A673 (cell line): Measurements from ENCODE around the gene RBMX. TPM values are rescaled to one million over a fixed set of nuclear protein-coding genes. Genes with fewer than 3 reads are reported as not detected.

ENCODE experiments used
- BruUV-seq: library from RNA; stranded (reverse); fragments of 400-500 nt; replicated peaks from 2 replicates; lab custom pipeline; 2021; lab: Mats Ljungman, UMichigan
- CTCF ChIA-PET: fragments of 300-600 bp; sonication (Branson Sonifier 250); formaldehyde crosslinking; loops from one replicate; lab custom pipeline; 2022; ENCODE audit warnings: antibody characterized with exemption; lab: Charles Lee
- POLR2A ChIA-PET: fragments of 300-600 bp; sonication (Branson Sonifier 250); formaldehyde crosslinking; loops from one replicate; lab custom pipeline; 2022; ENCODE audit warnings: antibody characterized with exemption; ENCODE audit not compliant: low non-redundant PET; lab: Charles Lee
- DNase-seq: peaks from one replicate; pipeline ENCODE4 v3.0.0-alpha.2; 2015; ENCODE audit warnings: low spot score
- H3K27ac ChIP-seq: fragments of 200-600 bp; sonication (generic); 2 replicates; pipeline ENCODE4 v1.5.1; 2016; ENCODE audit warnings: mixed run types, low read depth, mild to moderate bottlenecking, mixed read lengths, antibody characterized with exemption, low read length; ENCODE audit not compliant: poor library complexity, severe bottlenecking
- H3K27me3 ChIP-seq: fragments of 200-600 bp; sonication (generic); replicated peaks from 2 replicates; pipeline ENCODE4 v1.6.1; 2017; ENCODE audit warnings: mixed run types, low read depth, mild to moderate bottlenecking, mixed read lengths, antibody characterized with exemption, low read length; ENCODE audit not compliant: insufficient read depth, poor library complexity
- H3K36me3 ChIP-seq: fragments of 200-600 bp; sonication (generic); 2 replicates; pipeline ENCODE4 v1.6.1; 2016; ENCODE audit warnings: mixed run types, mild to moderate bottlenecking, mixed read lengths, antibody characterized with exemption, low read length; ENCODE audit not compliant: insufficient read depth, poor library complexity, severe bottlenecking
- H3K4me1 ChIP-seq: fragments of 200-600 bp; sonication (generic); 2 replicates; pipeline ENCODE4 v1.6.1; 2017; ENCODE audit warnings: mixed run types, mild to moderate bottlenecking, mixed read lengths, antibody characterized with exemption, low read length; ENCODE audit not compliant: insufficient read depth, poor library complexity, severe bottlenecking
- H3K4me3 ChIP-seq: fragments of 200-600 bp; sonication (generic); 2 replicates; pipeline ENCODE4 v1.5.1; 2016; ENCODE audit warnings: low read depth, mixed run types, mild to moderate bottlenecking, mixed read lengths, low read length; ENCODE audit not compliant: poor library complexity, severe bottlenecking
- H3K9me3 ChIP-seq: fragments of 200-600 bp; sonication (generic); 2 replicates; pipeline ENCODE4 v1.6.1; 2016; ENCODE audit warnings: mixed run types, low read depth, mild to moderate bottlenecking, mixed read lengths, antibody characterized with exemption, low read length; ENCODE audit not compliant: poor library complexity, severe bottlenecking
- EZH2 ChIP-seq: fragments of 200-600 bp; sonication (generic); IDR thresholded peaks from 2 replicates; pipeline ENCODE4 v1.6.1; 2017; ENCODE audit warnings: borderline replicate concordance, low read depth, mild to moderate bottlenecking, mixed read lengths, antibody characterized with exemption, low read length; ENCODE audit not compliant: poor library complexity, severe bottlenecking
- intact Hi-C: fragments of 100-400 bp; cut with micrococcal nuclease; formaldehyde crosslinking; loops from one replicate; pipeline ENCODE4 v1.10.0; 2022; ENCODE audit not compliant: unreplicated experiment
- total RNA-seq: library from RNA; stranded (reverse); gene quantifications from 2 replicates; pipeline ENCODE4 v1.2.3, GENCODE V29; 2021
- TF ChIP-seq, protein P1 (sequence below): fragments of 300-800, 200-600 bp; sonication (generic); conservative IDR thresholded peaks from 2 replicates; pipeline ENCODE4 v1.5.1; 2017; ENCODE audit warnings: low read depth, mild to moderate bottlenecking, antibody characterized with exemption, low read length, moderate library complexity, mixed read lengths

Gene RBMX
- total RNA-seq, 1 experiment from 2014 or later: 432 TPM

DNA sequence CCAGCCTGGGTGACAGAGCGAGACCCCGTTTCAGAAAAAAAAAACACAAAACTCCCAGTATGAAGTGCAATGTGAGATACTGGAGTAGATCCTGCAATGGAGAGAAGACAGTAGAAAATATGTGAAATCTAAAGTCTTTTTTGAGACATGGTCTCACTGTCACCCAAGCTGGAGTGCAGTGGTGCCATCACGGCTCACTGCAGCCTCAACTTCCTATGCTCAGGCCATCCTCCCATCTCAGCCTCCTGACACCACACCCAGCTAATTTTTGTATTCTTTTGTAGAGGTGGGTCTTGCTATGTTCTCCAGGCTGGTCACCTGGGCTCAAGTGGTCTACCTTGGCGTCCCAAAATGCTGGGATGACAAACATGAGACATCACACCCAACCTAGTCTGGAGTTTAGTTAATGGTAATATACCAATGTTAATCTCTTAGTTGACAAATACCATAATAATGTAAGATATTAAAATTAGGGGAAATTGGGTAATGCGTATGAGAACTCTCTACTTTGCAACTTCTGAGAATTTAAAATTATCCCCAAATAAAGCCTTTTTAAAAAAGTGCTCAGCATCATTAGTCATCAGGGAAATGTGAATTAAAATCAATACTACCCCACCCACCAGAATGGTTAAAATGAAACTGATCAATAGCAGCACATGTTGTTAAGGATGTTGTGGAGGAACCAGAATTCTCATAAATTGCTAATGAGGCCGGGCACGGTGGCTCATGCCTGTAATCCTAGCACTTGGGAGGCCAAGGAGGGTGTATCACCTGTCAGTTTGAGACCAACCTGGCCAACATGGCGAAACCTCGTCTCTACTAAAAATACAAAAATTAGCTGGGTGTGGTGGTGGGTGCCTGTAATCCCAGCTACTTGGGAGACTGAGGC lies 15.0 kb downstream of the RBMX start:
- no TSS peak for BruUV-seq
- peaks cover 80% of the 10 kb centered on the region for H3K36me3 ChIP-seq
- H3K27ac ChIP-seq: no peak overlapping the region
- no peak for DNase-seq
- TF ChIP-seq, protein P1, sequence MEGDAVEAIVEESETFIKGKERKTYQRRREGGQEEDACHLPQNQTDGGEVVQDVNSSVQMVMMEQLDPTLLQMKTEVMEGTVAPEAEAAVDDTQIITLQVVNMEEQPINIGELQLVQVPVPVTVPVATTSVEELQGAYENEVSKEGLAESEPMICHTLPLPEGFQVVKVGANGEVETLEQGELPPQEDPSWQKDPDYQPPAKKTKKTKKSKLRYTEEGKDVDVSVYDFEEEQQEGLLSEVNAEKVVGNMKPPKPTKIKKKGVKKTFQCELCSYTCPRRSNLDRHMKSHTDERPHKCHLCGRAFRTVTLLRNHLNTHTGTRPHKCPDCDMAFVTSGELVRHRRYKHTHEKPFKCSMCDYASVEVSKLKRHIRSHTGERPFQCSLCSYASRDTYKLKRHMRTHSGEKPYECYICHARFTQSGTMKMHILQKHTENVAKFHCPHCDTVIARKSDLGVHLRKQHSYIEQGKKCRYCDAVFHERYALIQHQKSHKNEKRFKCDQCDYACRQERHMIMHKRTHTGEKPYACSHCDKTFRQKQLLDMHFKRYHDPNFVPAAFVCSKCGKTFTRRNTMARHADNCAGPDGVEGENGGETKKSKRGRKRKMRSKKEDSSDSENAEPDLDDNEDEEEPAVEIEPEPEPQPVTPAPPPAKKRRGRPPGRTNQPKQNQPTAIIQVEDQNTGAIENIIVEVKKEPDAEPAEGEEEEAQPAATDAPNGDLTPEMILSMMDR: no peak
- no peak for TF ChIP-seq EZH2
- intact Hi-C loops: loop anchor here (5.0 kb wide), 1 partner anchor 62 kb away; no protein-coding TSS in a partner anchor
- no peaks in the 10 kb centered on the region for H3K9me3 ChIP-seq
- H3K4me1 ChIP-seq: no peaks in the 10 kb centered on the region
- ChIA-PET POLR2A (interaction anchor here (1.1 kb wide), 1 partner anchor 15 kb away, joined by 14 read pairs; the partner anchor contains the start of gene RBMX), CTCF (no interaction called here)
- H3K27me3 ChIP-seq: no peaks in the 10 kb centered on the region
- H3K4me3 ChIP-seq: no peak overlapping the region

DNA sequence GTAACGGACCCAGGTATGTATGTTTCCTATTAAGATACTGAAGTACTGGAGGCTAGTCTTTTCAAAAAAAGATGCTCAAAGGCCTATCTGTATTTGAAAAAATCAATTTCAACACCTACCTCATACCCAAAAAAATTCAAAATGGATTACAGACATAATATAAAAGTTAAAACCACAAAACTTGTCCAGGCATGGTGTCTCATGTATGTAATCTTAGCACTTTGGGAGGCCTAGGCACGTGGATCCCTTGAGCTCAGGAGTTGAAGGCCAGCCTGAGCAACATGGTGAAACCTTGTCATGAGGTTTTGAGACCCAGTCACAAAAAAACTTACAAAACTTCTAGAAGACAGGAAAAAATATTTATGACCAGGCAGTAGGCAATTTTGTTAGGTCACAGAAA lies 16.7 kb downstream of the RBMX start:
- no peak for TF ChIP-seq EZH2
- TF ChIP-seq, protein P1: no peak
- BruUV-seq: no TSS peak
- Histone ChIP-seq H3K9me3 (no peaks in the 10 kb centered on the region), H3K4me1 (no peaks in the 10 kb centered on the region), H3K36me3 (peaks cover 68% of the 10 kb centered on the region), H3K27ac (no peak overlapping the region), H3K27me3 (no peaks in the 10 kb centered on the region), H3K4me3 (no peak overlapping the region)
- no peak for DNase-seq
- intact Hi-C loops: no loop called here
- CTCF ChIA-PET: no interaction called here
- POLR2A ChIA-PET: no interaction called here

DNA sequence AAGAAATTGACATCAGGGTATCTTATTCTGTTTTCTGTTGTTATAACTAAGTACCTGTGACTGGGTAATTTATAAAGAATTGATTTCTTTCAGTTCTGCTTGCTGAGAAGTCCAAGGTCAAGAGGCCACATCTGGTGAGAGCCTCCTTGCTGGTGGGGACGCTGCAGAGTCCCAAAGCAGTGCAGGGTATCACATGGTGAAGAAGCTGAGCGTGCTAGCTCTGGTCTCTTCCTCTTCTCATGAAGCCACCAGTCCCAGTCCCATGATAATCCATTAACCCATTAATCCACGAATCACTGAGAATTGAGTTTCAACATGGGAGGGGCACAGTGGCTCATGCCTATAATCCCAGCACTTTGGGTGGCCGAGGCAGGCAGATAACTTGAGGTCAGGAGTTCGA lies 18.0 kb downstream of the RBMX start:
- H3K9me3 ChIP-seq: no peaks in the 10 kb centered on the region
- ChIA-PET POLR2A (interaction anchor here (0.6 kb wide), 1 partner anchor 9 kb away, joined by 3 read pairs; no protein-coding TSS in a partner anchor), CTCF (no interaction called here)
- no peaks in the 10 kb centered on the region for H3K27me3 ChIP-seq
- H3K27ac ChIP-seq: peak overlapping the region; percentile 35
- peaks cover 55% of the 10 kb centered on the region for H3K36me3 ChIP-seq
- DNase-seq: no peak
- intact Hi-C loops: no loop called here
- no peak for TF ChIP-seq EZH2
- TF ChIP-seq, protein P1: no peak
- BruUV-seq: no TSS peak
- H3K4me1 ChIP-seq: no peaks in the 10 kb centered on the region
- H3K4me3 ChIP-seq: no peak overlapping the region
